CD4-positive, CD25-positive, alpha-beta regulatory T cell (primary cell): ENCODE data around the gene SCGB2B2. TPM values are rescaled to one million over a fixed set of nuclear protein-coding genes. Genes with fewer than 3 reads are reported as not detected.

ENCODE experiments used
- ATAC-seq, 2 donors: fragments of 150-1000 bp; cut with Tn5 transposase; one replicate each; pipeline ENCODE4 v1.10.0; 2021; ENCODE audit warnings: low read depth in 2 of 2, moderate number of reproducible peaks in 2 of 2, moderate library complexity in 1 of 2
- DNase-seq, 3 donors: peaks; one replicate each; pipeline versions ENCODE4 v3.0.0 to v3.0.0-alpha.2; 2012 to 2022; ENCODE audit warnings: mixed read lengths in 1 of 3
- H3K27ac ChIP-seq: one replicate; pipeline ENCODE4 v1.7.0; 2013; ENCODE audit warnings: mild to moderate bottlenecking, low read length; ENCODE audit not compliant: insufficient read depth, poor library complexity, severe bottlenecking
- H3K27me3 ChIP-seq: one replicate; pipeline ENCODE4 v1.7.0; 2013; ENCODE audit warnings: low read length; ENCODE audit not compliant: control insufficient read depth, insufficient read depth
- H3K36me3 ChIP-seq: one replicate; pipeline ENCODE4 v1.7.0; 2013; ENCODE audit warnings: mild to moderate bottlenecking, low read length, moderate library complexity; ENCODE audit not compliant: control insufficient read depth, insufficient read depth
- H3K4me1 ChIP-seq: 2 replicates; pipeline ENCODE4 v1.7.0; 2013; ENCODE audit warnings: mild to moderate bottlenecking, low read length; ENCODE audit not compliant: insufficient read depth, control insufficient read depth, poor library complexity, severe bottlenecking
- H3K4me3 ChIP-seq: one replicate; pipeline ENCODE4 v1.7.0; 2013; ENCODE audit warnings: low read depth, mild to moderate bottlenecking, low read length, moderate library complexity
- H3K9me3 ChIP-seq, 2 experiments: 1 replicate in 1 of 2; 2 replicates in 1 of 2; pipeline ENCODE4 v1.7.0; 2013; ENCODE audit warnings: low read length in 2 of 2, mild to moderate bottlenecking in 1 of 2, moderate library complexity in 1 of 2; ENCODE audit not compliant: control insufficient read depth in 2 of 2
- H3K27ac Mint-ChIP-seq, 3 donors: one replicate each; pipeline ENCODE4 v1.8.0; 2020 to 2022; ENCODE audit warnings: mild to moderate bottlenecking in 3 of 3, mixed read lengths in 3 of 3, moderate library complexity in 2 of 3
- H3K27me3 Mint-ChIP-seq: one replicate; pipeline ENCODE4 v1.8.0; 2022; ENCODE audit warnings: mild to moderate bottlenecking, mixed read lengths
- H3K36me3 Mint-ChIP-seq: one replicate; pipeline ENCODE4 v1.8.0; 2020; ENCODE audit warnings: mixed read lengths
- H3K4me1 Mint-ChIP-seq, 4 donors: one replicate each; pipeline ENCODE4 v1.8.0; 2020 to 2022; ENCODE audit warnings: mixed read lengths in 4 of 4, mild to moderate bottlenecking in 1 of 4
- H3K4me3 Mint-ChIP-seq, 4 donors: one replicate each; pipeline ENCODE4 v1.8.0; 2020 to 2022; ENCODE audit warnings: mild to moderate bottlenecking in 4 of 4, mixed read lengths in 4 of 4, moderate library complexity in 3 of 4
- H3K9me3 Mint-ChIP-seq, 7 donors: one replicate each; pipeline ENCODE4 v1.8.0; 2020 to 2022; ENCODE audit warnings: mixed read lengths in 7 of 7, mild to moderate bottlenecking in 3 of 7, moderate library complexity in 2 of 7
- polyA plus RNA-seq, 4 donors: library from polyadenylated mRNA; unstranded; fragments of 300-500 nt; fragmentation: Illumina TruSeq; gene quantifications; one replicate each; pipeline ENCODE4 v1.2.3, GENCODE V29; 2021
- total RNA-seq: library from RNA; stranded (reverse); gene quantifications from one replicate; pipeline ENCODE4 v1.2.3, GENCODE V29; 2022

Gene SCGB2B2
- total and polyA plus RNA-seq, 5 donors from 2014 or later: 0.07 to 0.74 TPM; not detected in 3

GRCh38 chr19:34664870-34665269 is 12.1 kb downstream of the SCGB2B2 start:
- no peaks in the 10 kb centered on the region for H3K36me3 Mint-ChIP-seq
- H3K9me3 ChIP-seq: no peaks in the 10 kb centered on the region
- H3K27ac Mint-ChIP-seq: no peak overlapping the region
- H3K27me3 ChIP-seq: no peaks in the 10 kb centered on the region
- no peak overlapping the region for H3K4me3 Mint-ChIP-seq
- ATAC-seq (no peak), DNase-seq (no peak)
- H3K27me3 Mint-ChIP-seq: peaks cover 9% of the 10 kb centered on the region
- H3K27ac ChIP-seq: no peak overlapping the region
- peaks cover 9 to 25% (median 18%) of the 10 kb centered on the region in 4 donors for H3K4me1 Mint-ChIP-seq
- H3K36me3 ChIP-seq: no peaks in the 10 kb centered on the region
- H3K4me3 ChIP-seq: no peak overlapping the region
- peaks cover 12% of the 10 kb centered on the region for H3K4me1 ChIP-seq
- H3K9me3 Mint-ChIP-seq: peaks cover 0 to 2% (median 0%) of the 10 kb centered on the region in 7 donors

- H3K27ac ChIP-seq: no peak overlapping the region
- no peaks in the 10 kb centered on the region for H3K36me3 ChIP-seq
- DNase-seq: no peak
- H3K4me1 Mint-ChIP-seq: peaks cover 9 to 25% (median 18%) of the 10 kb centered on the region in 4 donors
- H3K9me3 Mint-ChIP-seq: peaks cover 0 to 2% (median 0%) of the 10 kb centered on the region in 7 donors
- H3K36me3 Mint-ChIP-seq: no peaks in the 10 kb centered on the region
- no peaks in the 10 kb centered on the region for H3K27me3 ChIP-seq
- no peak for ATAC-seq
- no peaks in the 10 kb centered on the region for H3K9me3 ChIP-seq
- peaks cover 12% of the 10 kb centered on the region for H3K4me1 ChIP-seq
- H3K27ac Mint-ChIP-seq: no peak overlapping the region
- H3K27me3 Mint-ChIP-seq: peaks cover 9% of the 10 kb centered on the region
- no peak overlapping the region for H3K4me3 Mint-ChIP-seq
- H3K4me3 ChIP-seq: no peak overlapping the region
Measured at GRCh38 chr19:34664168-34664567, 12.8 kb downstream of the SCGB2B2 start.

GRCh38 chr19:34662919-34663318 is 14.0 kb downstream of the SCGB2B2 start:
- no peaks in the 10 kb centered on the region for H3K36me3 ChIP-seq
- peak overlapping the region; percentile 1 to 24 (median 6) for H3K27ac Mint-ChIP-seq
- H3K4me1 Mint-ChIP-seq: peaks cover 9 to 25% (median 18%) of the 10 kb centered on the region in 4 donors

GRCh38 chr19:34661357-34661756 is 15.6 kb downstream of the SCGB2B2 start:
- Mint-ChIP-seq H3K9me3 (peaks cover 0 to 4% (median 1%) of the 10 kb centered on the region in 7 donors), H3K27me3 (peaks cover 15% of the 10 kb centered on the region), H3K4me3 (no peak overlapping the region), H3K27ac (no peak overlapping the region), H3K36me3 (peaks cover 3% of the 10 kb centered on the region), H3K4me1 (peaks cover 9 to 16% (median 11%) of the 10 kb centered on the region in 4 donors)
- Histone ChIP-seq H3K27ac (no peak overlapping the region), H3K27me3 (no peaks in the 10 kb centered on the region), H3K9me3 (peaks cover 0 to 2% of the 10 kb centered on the region in 2 experiments), H3K4me1 (peaks cover 5% of the 10 kb centered on the region), H3K36me3 (no peaks in the 10 kb centered on the region), H3K4me3 (no peak overlapping the region)
- DNase-seq (no peak), ATAC-seq (no peak)

More at GRCh38 chr19:34662919-34663318, 14.0 kb downstream of the SCGB2B2 start:
- Mint-ChIP-seq H3K9me3 (peaks cover 0 to 2% (median 1%) of the 10 kb centered on the region in 7 donors), H3K4me3 (no peak overlapping the region), H3K27me3 (peaks cover 15% of the 10 kb centered on the region), H3K36me3 (peaks cover 1% of the 10 kb centered on the region)
- peak in 2 of 3 donors; percentile 57 to 68 for DNase-seq
- H3K27ac ChIP-seq: no peak overlapping the region
- peak; percentile 92 to 96 for ATAC-seq
- H3K27me3 ChIP-seq: no peaks in the 10 kb centered on the region
- no peak overlapping the region for H3K4me3 ChIP-seq
- H3K4me1 ChIP-seq: peaks cover 12% of the 10 kb centered on the region
- no peaks in the 10 kb centered on the region for H3K9me3 ChIP-seq

GRCh38 chr19:34655651-34656050 is 21.3 kb downstream of the SCGB2B2 start:
- Mint-ChIP-seq H3K9me3 (peaks cover 2 to 9% (median 5%) of the 10 kb centered on the region in 7 donors), H3K36me3 (peaks cover 3% of the 10 kb centered on the region)

GRCh38 chr19:34654796-34655195 is 22.2 kb downstream of the SCGB2B2 start:
- Mint-ChIP-seq H3K4me1 (peaks cover 0 to 2% (median 0%) of the 10 kb centered on the region in 4 donors), H3K27ac (no peak overlapping the region), H3K27me3 (peaks cover 9% of the 10 kb centered on the region), H3K9me3 (peaks cover 2 to 9% (median 5%) of the 10 kb centered on the region in 7 donors), H3K4me3 (no peak overlapping the region), H3K36me3 (peaks cover 3% of the 10 kb centered on the region)
- H3K4me1 ChIP-seq: no peaks in the 10 kb centered on the region
- H3K9me3 ChIP-seq: peaks cover 0 to 4% of the 10 kb centered on the region in 2 experiments
- no peak overlapping the region for H3K4me3 ChIP-seq
- no peak overlapping the region for H3K27ac ChIP-seq
- H3K36me3 ChIP-seq: no peaks in the 10 kb centered on the region
- no peak for ATAC-seq
- no peaks in the 10 kb centered on the region for H3K27me3 ChIP-seq
- no peak for DNase-seq

More at GRCh38 chr19:34655651-34656050, 21.3 kb downstream of the SCGB2B2 start:
- Histone ChIP-seq H3K27me3 (no peaks in the 10 kb centered on the region), H3K36me3 (no peaks in the 10 kb centered on the region), H3K4me3 (no peak overlapping the region), H3K9me3 (peaks cover 0 to 4% of the 10 kb centered on the region in 2 experiments), H3K27ac (no peak overlapping the region), H3K4me1 (no peaks in the 10 kb centered on the region)
- ATAC-seq (no peak), DNase-seq (no peak)
- H3K27me3 Mint-ChIP-seq: peaks cover 14% of the 10 kb centered on the region
- H3K27ac Mint-ChIP-seq: no peak overlapping the region
- no peak overlapping the region for H3K4me3 Mint-ChIP-seq
- H3K4me1 Mint-ChIP-seq: peaks cover 0 to 2% (median 0%) of the 10 kb centered on the region in 4 donors

- H3K4me1 Mint-ChIP-seq: peaks cover 0 to 2% (median 0%) of the 10 kb centered on the region in 4 donors
- no peaks in the 10 kb centered on the region for H3K4me1 ChIP-seq
- H3K4me3 Mint-ChIP-seq: no peak overlapping the region
- ATAC-seq: no peak
- H3K36me3 ChIP-seq: no peaks in the 10 kb centered on the region
- no peak for DNase-seq
- no peaks in the 10 kb centered on the region for H3K36me3 Mint-ChIP-seq
- no peaks in the 10 kb centered on the region for H3K27me3 ChIP-seq
- H3K9me3 ChIP-seq: peaks cover 0 to 4% of the 10 kb centered on the region in 2 experiments
- no peak overlapping the region for H3K4me3 ChIP-seq
- peaks cover 0 to 9% (median 4%) of the 10 kb centered on the region in 7 donors for H3K9me3 Mint-ChIP-seq
- no peak overlapping the region for H3K27ac ChIP-seq
- H3K27me3 Mint-ChIP-seq: peaks cover 11% of the 10 kb centered on the region
- H3K27ac Mint-ChIP-seq: no peak overlapping the region
Measured at GRCh38 chr19:34651747-34652146, 25.2 kb downstream of the SCGB2B2 start.
